NOMO-1 (cell line): ENCODE measurements around the gene GRIA3.
A peak's percentile ranks its signal among the peaks of the same experiment; 100 is the strongest.

Experiments
- DNase-seq, 2 experiments: peaks; one replicate each; lab custom pipeline; 2025; ENCODE audit not compliant: unreplicated experiment in 2 of 2; lab: John Stamatoyannopoulos, UW

GRIA3 gene

GRCh38 chrX:123190096-123190495, 6.0 kb downstream of the GRIA3 start:
- no peak for DNase-seq

DNA sequence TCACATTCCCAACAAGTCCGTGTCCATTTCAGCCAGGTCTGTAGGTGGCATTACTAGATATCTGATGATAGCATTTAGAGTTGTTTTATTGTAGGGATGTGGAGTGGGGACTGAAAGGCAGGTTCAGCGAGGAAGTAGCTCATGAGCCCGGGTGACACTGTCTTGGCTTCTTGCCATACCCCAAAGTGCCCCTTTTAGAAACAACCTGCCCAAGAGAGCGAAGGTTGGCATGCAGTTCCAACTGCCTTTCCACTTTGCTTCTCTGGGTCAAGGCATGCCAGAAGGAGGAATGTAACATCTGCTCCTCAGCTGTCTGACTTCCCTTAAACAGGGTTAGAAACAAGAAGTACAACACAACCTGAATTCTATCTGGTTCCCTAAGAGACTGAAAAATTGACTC, 9.0 kb downstream of the GRIA3 start:
- DNase-seq = peak; percentile 3 to 31

GRCh38 chrX:123199338-123199737, 15.3 kb downstream of the GRIA3 start:
- DNase-seq = no peak

- DNase-seq = no peak
These were observed 17.6 kb downstream of the GRIA3 start for GRCh38 chrX:123201720-123202119.

DNA sequence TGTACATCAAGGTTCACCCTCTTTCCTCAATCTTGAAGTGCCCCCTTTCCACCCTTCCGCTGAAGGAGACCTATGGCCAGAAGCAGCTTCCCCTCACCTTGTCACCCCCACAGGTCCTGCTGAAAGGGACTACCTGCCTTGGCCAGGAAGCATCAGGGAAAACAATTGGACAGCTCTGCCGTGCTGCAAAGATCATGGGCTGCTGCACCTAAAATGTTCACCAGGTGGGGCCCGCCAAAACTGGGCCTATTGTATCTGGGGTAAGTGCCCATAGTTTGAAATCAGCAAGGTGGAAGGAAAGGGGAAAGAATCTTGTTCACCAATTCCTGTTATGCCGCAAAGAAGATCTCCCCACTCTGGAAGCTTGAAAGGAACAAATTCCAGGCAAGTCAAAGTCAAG, 18.4 kb downstream of the GRIA3 start:
- no peak for DNase-seq

GRCh38 chrX:123203772-123204171, 19.7 kb downstream of the GRIA3 start:
- DNase-seq = no peak

DNA sequence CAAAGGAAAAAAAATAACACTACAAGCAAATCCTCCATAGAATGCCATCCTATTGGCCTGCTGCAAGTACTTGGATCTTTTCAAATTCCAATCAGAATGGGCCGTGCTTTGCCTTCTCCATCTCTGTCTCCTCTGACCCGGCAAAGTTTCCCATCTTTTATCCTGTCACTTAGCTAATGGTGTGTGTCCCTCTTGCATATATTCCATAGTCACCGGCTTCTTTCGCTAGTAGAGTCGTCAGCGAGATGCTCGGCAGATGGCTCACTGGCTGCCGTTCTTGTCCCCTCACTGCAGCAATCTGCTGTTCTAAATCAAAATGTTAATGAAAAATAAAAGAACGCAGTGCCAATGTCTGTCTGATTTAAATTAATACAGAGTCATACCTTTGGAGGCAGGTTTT, 22.1 kb downstream of the GRIA3 start:
- DNase-seq = no peak

GRCh38 chrX:123210252-123210651, 26.2 kb downstream of the GRIA3 start:
- no peak for DNase-seq

GRCh38 chrX:123215397-123216089, 31.5 kb downstream of the GRIA3 start:
- DNase-seq = peak; percentile 1 to 52

DNA sequence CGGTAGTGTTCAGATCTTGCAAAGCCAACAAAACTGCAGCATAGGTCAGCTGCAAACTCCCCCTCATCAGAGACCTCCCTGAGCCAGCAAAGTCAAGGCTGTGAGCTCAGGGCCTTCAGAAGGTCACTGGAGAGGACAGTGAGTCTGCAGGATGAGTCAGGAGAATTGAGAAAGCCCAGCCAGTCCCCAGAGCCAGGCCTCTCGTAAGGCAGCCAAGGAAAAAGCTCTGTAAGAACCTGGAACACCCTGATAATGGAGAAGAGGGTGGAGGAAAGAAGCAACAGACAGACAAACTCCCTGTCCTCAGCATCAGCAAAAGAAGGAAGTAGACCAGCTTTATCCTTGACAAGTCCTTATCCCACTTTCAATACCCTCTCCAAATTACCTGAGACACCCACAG, 33.0 kb downstream of the GRIA3 start:
- DNase-seq = no peak

GRCh38 chrX:123217728-123218127, 33.6 kb downstream of the GRIA3 start:
- DNase-seq = no peak

DNA sequence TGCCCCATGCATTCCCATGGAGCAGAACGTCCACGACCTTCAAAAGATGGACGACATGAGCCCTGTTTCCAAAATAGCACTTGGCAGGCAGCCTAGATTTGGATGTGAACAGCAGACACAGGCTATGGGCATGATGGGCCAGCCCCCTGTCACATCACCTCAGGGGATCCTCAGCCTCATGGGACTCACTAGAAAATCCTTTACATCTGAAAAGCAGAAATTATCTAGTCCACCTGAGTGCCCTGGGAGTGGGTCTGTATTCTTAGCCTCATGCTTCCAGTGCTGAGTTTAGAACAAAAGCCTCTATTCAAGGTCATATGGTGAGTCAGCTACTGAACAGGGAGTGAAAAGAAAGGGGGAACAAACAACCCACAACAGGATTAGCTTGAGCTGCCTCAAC, 35.8 kb downstream of the GRIA3 start:
- DNase-seq = no peak

DNA sequence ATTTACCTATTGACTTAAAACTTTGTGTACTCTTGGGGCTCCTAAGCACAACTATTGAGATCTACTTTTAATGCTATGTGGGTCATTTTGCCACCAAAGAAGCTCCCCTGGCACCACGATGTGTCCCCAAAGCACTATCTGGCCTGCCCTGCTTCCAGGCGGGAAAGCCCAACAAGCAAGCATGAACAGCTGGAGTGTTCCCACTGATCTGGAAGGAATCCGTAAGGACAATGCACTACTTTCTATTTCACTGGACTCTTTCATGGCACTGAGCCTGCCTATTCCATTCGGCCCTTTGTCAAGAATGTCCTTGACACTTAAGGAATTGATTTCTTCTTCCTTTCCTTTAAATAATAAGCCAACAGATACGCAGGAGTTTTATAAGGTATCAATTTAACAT, 38.8 kb downstream of the GRIA3 start:
- no peak for DNase-seq

DNA sequence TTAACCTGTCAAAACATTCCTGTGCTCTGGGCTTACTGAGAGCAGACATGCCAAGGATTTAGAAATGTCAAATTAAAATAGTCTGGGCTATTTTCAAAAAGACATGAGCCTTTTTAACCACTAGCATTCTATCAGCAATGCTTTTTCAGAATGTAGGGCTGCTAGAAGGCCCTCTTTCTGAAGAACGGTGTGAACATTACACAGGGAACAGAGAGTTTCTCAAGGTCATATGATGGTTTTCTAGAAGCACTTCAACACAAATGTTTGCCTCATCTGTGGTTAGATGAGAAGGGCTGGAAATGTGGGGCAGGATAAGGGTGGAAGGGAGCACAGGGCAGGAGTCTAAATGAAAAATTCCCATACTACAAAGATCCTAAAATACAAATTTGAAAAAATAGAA, 39.3 kb downstream of the GRIA3 start:
- no peak for DNase-seq

GRCh38 chrX:123223859-123224258, 39.8 kb downstream of the GRIA3 start:
- no peak for DNase-seq

GRCh38 chrX:123230798-123231197, 46.7 kb downstream of the GRIA3 start:
- DNase-seq = no peak

- DNase-seq = no peak
These were observed 52.8 kb downstream of the GRIA3 start for GRCh38 chrX:123236859-123237258.

DNA sequence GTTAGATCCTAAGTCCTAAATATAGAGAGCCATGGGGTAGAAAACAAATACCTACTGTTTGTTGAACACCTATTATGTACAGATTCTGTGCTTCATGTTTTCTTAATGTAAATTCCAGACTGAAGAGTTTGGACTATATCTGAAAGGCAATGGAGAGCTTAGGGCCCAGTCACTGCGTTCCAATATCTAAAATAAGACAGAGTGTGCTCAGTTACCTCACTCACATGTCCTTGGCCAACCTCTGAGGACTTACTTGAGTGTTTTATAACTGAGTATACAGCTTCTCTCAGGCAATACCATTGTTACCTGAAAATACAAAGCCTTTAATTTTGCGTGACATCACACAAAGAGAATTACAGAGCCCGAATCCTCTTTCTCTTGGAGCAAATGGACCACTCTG, 53.2 kb downstream of the GRIA3 start:
- no peak for DNase-seq

DNA sequence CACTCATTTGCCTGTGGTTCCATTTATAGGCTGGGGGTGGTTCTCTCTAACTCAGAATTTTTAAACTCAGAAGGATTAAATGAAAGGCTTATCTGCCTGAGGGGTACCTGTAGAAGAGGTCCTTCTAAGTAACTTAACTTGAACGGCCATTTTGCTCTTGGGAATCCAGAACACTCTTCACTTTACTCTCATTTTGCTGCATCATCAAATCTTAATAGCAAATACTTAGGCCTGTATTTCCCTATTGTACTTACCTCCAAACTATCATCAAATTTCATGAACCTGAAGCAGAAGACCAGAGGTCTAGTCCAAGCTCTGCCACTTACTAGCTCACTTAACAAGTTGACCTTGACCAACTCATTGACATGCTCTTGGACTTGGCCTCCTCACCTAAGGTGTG, 70.4 kb downstream of the GRIA3 start:
- DNase-seq = no peak

GRCh38 chrX:123256378-123256777, 72.3 kb downstream of the GRIA3 start:
- peak in 1 of 2 experiments; percentile 32 for DNase-seq

- DNase-seq = no peak
These were observed 76.9 kb downstream of the GRIA3 start for GRCh38 chrX:123260920-123261418.

GRCh38 chrX:123263270-123263669, 79.2 kb downstream of the GRIA3 start:
- DNase-seq = no peak

GRCh38 chrX:123263747-123264146, 79.7 kb downstream of the GRIA3 start:
- DNase-seq = no peak
